Measurements from ENCODE around the gene HSD17B4. TPM values are rescaled to one million over a fixed set of nuclear protein-coding genes. Genes with fewer than 3 reads are reported as not detected.

HSD17B4 gene
- total RNA-seq: 167 and 271 TPM in 2 replicates

GRCh38 chr5:119452373-119453039, at the start of gene HSD17B4:
Gene HSD17B4, plus strand, starts transcription at chr5:119452497. Its CDS starts 79 bp downstream, at chr5:119452576.

Other genes starting within 250 kb of the HSD17B4 start
- 10.0 and 12.2 TPM in 2 replicates for gene TNFAIP8, start 96.5 kb upstream of the HSD17B4 start, total RNA-seq
- gene FAM170A, start 177.1 kb downstream of the HSD17B4 start, total RNA-seq: not detected in 2 replicates